SK-N-MC (cell line): ENCODE data around the gene TRAF3IP3.

Source experiments
- EZH2 ChIP-seq: fragments of 200-600 bp; sonication (generic); IDR thresholded peaks from one replicate; pipeline ENCODE4 v1.6.1; 2017; ENCODE audit warnings: antibody characterized with exemption
- FOXP2 ChIP-seq: optimal IDR thresholded peaks from 2 replicates; pipeline ENCODE3; 2011; ENCODE audit warnings: mild to moderate bottlenecking, moderate library complexity; ENCODE audit not compliant: insufficient read depth; ENCODE audit errors: extremely low read length, control extremely low read depth
- POLR2AphosphoS5 ChIP-seq: IDR thresholded peaks from 2 replicates; pipeline ENCODE4 v1.6.1; 2012; ENCODE audit warnings: mild to moderate bottlenecking, low read depth, low read length, borderline replicate concordance

DNA sequence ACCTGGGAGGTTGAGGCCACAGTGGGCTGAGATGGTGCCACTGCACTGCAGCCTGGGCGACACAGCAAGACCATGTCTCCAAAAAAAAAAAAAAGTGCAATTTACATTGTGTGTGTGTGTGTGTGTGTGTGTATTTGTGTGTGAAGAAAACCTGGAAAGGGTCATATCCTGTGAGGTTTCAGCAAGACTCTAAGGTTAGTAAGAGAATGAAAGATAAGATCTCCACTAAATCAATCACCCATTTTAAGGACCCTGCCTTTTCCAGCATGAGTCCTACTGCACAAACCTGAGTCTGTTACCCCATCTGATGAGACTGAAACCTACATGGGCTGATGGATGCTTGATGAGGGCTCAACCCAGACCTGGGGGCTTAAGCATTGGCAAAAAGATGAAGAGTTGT is 33.4 kb downstream of the TRAF3IP3 start:
- no peak for TF ChIP-seq EZH2
- no peak for TF ChIP-seq POLR2AphosphoS5
- no peak for TF ChIP-seq FOXP2
